ENCODE measurements around the gene ADPRHL1.

DNA sequence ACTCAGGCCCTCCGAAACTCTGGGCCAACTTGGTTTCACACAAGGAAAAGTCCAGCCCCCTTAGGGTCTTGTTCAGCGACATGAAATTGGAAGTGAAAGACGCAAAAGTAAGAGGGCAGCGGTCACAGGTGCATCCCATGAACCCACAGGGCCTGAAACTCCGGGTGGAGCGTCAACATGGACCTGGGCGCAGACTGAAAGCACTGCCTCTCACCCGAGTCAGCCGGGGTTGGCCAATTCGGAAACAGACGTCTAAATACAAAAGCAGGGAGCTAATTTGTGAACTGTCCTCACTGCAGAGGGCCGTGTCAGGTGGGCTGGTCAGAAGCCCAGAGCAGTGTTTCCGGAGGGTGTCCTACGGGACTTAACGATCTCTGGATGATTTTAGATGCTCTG, 26.7 kb downstream of the ADPRHL1 start:
- TF ChIP-seq, protein P1, sequence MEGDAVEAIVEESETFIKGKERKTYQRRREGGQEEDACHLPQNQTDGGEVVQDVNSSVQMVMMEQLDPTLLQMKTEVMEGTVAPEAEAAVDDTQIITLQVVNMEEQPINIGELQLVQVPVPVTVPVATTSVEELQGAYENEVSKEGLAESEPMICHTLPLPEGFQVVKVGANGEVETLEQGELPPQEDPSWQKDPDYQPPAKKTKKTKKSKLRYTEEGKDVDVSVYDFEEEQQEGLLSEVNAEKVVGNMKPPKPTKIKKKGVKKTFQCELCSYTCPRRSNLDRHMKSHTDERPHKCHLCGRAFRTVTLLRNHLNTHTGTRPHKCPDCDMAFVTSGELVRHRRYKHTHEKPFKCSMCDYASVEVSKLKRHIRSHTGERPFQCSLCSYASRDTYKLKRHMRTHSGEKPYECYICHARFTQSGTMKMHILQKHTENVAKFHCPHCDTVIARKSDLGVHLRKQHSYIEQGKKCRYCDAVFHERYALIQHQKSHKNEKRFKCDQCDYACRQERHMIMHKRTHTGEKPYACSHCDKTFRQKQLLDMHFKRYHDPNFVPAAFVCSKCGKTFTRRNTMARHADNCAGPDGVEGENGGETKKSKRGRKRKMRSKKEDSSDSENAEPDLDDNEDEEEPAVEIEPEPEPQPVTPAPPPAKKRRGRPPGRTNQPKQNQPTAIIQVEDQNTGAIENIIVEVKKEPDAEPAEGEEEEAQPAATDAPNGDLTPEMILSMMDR (conservative IDR thresholded peaks at IDR 0.05; ENCODE audit: low read length): no peak
- no peak for TF ChIP-seq EZH2phosphoT487 (IDR thresholded peaks at IDR 0.05; ENCODE audit: borderline replicate concordance)

Data from Loucy (cell line).